ENCODE results near the gene TSPAN18. TPM values are rescaled to one million over a fixed set of nuclear protein-coding genes. Genes with fewer than 3 reads are reported as not detected.

The TSPAN18 gene
- total and polyA plus RNA-seq, 10 of the 15 experiments (the other 5 are each of a cell fraction or from before 2014, with no cell fraction given) = 0.02 to 0.77 (median 0.13) TPM; not detected in 1

GRCh38 chr11:44797051-44797450 is 70.3 kb downstream of the TSPAN18 start:
- Histone ChIP-seq H2AFZ (ENCODE audit: control insufficient read depth, low read depth, low read length) (no peak overlapping the region), H3K27ac (ENCODE audit: control insufficient read depth, insufficient read depth) (no peak overlapping the region), H3K4me2 (ENCODE audit: control insufficient read depth, insufficient read depth) (no peak overlapping the region), H3K4me3 (no peak overlapping the region), H3K79me2 (ENCODE audit: control insufficient read depth, insufficient read depth, low read length) (no peaks in the 10 kb centered on the region), H3K9ac (ENCODE audit: control insufficient read depth, insufficient read depth, low read length) (no peak overlapping the region), H3K9me3 (replicated peaks; ENCODE audit: control insufficient read depth, insufficient read depth, low read length) (no peaks in the 10 kb centered on the region), H3K4me1 (ENCODE audit: control insufficient read depth, insufficient read depth, low read length) (no peaks in the 10 kb centered on the region), H3K27me3 (replicated peaks in 1 of 2; ENCODE audit: control insufficient read depth in 2 of 2, insufficient read depth in 2 of 2, low read length in 1 of 2) (peaks cover 0 to 2% of the 10 kb centered on the region in 2 experiments; a peak in 1 of 4 replicates), H4K20me1 (ENCODE audit: control insufficient read depth, insufficient read depth) (no peaks in the 10 kb centered on the region), H3K36me3 (ENCODE audit: control insufficient read depth in 2 of 2, insufficient read depth in 2 of 2, low read length in 1 of 2) (no peaks in the 10 kb centered on the region)
- ChIA-PET CTCF (no interaction called here), POLR2A (interaction anchor here (0.7 kb wide), 1 partner anchor 76 kb away, joined by 3 read pairs; no protein-coding TSS in a partner anchor), SMC1A (ENCODE audit: uncharacterized antibody, unreplicated experiment) (no interaction called here), RAD21 (ENCODE audit: unreplicated experiment) (no interaction called here)
- FAIRE-seq (no peak), DNase-seq (ENCODE audit: low read depth, low spot score) (no peak), ATAC-seq (no peak)
- TF ChIP-seq NR2F1 (conservative IDR thresholded peaks at IDR 0.05) (no peak), GABPA (IDR thresholded peaks at IDR 0.05; ENCODE audit: low read depth) (no peak), MAX (IDR thresholded peaks at IDR 0.05; ENCODE audit: low read depth, low read length) (no peak), MEF2B (IDR thresholded peaks at IDR 0.05; ENCODE audit: partially characterized antibody, poor library complexity, severe bottlenecking) (no peak), CBX5 (IDR thresholded peaks at IDR 0.05; ENCODE audit: low read depth) (no peak), ELK1 (IDR thresholded peaks at IDR 0.05; ENCODE audit: low read depth, low read length) (no peak)
- BruUV-seq (replicated peaks) = no TSS peak
- WGBS (ENCODE audit: insufficient coverage, insufficient replicate concordance, low lambda C conversion rate, missing lambda C conversion rate) = 30% methylated on average over 5 of the region's 5 CpGs
- intact Hi-C loops (cut with micrococcal nuclease; ENCODE audit: unreplicated experiment) = no loop called here
- in situ Hi-C loops (cut with MboI) = no loop called here
